Measurements from ENCODE around the gene MPP2.
"Not testable (repeated sequence)": the region's sequence is repeated elsewhere in the genome, so short reads cannot be mapped to it uniquely, and the experiment has no call there.

The MPP2 gene

DNA sequence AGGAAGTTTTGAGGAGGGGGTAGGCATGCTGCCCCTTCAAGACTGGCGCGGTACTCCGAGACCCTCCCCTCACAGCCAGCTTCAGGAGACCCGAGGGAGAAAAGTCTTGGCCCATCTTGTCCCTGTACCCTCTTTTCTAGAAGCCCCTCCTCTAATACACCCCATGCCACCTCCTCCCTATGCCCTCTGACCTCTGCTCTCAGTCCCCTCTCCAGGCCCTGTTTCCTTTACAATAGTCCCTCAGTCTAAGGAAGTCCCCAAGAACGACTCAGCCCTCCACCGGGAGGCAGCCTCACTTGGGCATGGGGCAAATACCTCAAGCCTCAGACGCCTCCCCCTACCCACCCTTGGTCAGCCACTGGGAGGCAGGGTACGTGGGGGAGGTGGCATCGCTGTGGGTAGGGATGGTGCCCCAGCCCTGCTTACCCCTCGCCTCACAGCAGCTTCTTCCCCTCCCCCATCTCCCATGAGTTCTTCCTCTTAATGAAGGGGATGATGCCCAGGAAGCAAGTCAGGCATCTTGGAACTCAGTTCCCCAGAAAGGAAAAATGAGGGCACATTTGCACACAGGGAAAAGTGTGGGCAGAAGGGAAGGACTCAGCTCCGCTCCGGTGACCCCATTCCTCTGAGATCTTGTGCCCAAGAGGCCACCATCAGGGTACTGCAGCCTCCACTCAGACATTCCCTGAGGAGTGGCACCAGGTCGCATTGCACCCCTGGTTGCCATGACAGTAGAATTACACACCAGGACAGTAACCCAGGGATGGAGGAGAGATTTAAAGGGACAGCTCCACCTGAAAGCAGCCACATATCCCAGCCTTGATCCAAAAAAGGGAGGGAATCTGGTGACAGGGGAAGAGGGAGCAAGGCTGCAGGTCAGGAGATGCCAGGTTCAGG is 6.2 kb downstream of the MPP2 start:
- Histone ChIP-seq H3K4me1 (ENCODE audit: control insufficient read depth, insufficient read depth, low read length, poor library complexity, severe bottlenecking) (peaks cover 14% of the 10 kb centered on the region), H3K9me3 (ENCODE audit: control insufficient read depth, low read length) (no peaks in the 10 kb centered on the region), H3K36me3 (ENCODE audit: control insufficient read depth, insufficient read depth, low read length) (no peaks in the 10 kb centered on the region), H3K27ac (ENCODE audit: low read depth, low read length, severe bottlenecking) (no peak overlapping the region), H3K4me3 (ENCODE audit: extremely low read depth, insufficient read depth, low read length, poor library complexity, severe bottlenecking) (peak overlapping the region; percentile 48)
- WGBS, 2 experiments (ENCODE audit: insufficient coverage in 2 of 2), result 8 to 22% methylated on average over 6 to 7 of the region's 13 CpGs

GRCh38 chr17:43900183-43900857 is 7.0 kb downstream of the MPP2 start:
- Histone ChIP-seq H3K27ac (ENCODE audit: low read depth, low read length, severe bottlenecking) (no peak overlapping the region), H3K4me3 (ENCODE audit: extremely low read depth, insufficient read depth, low read length, poor library complexity, severe bottlenecking) (peak overlapping the region; percentile 48), H3K36me3 (ENCODE audit: control insufficient read depth, insufficient read depth, low read length) (no peaks in the 10 kb centered on the region), H3K9me3 (ENCODE audit: control insufficient read depth, low read length) (no peaks in the 10 kb centered on the region), H3K4me1 (ENCODE audit: control insufficient read depth, insufficient read depth, low read length, poor library complexity, severe bottlenecking) (peaks cover 9% of the 10 kb centered on the region)
- WGBS, 2 experiments (ENCODE audit: insufficient coverage in 2 of 2), result 0 to 7% methylated on average over 18 to 28 of the region's 31 CpGs

DNA sequence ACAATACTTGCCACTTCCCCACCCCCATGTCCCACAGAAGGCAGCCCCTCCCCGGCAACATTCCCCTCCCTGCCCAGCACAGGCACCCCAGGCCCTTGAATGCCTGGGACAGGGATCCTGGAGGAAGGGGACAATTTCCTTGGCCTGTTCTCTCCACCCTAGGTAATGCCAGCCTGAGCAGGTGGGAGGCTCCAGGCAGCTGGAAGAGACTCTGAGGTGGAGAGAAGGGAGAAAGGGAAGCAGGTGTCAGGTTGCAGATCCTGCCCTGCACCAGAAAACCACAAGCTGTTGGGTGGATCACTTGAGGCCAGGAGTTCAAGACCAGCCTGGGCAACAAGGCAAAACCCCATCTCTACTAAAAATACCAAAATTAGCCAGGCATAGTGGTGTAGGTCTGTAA is 8.9 kb downstream of the MPP2 start:
- no peaks in the 10 kb centered on the region for H3K9me3 ChIP-seq (ENCODE audit: control insufficient read depth, low read length)
- WGBS, 2 experiments (ENCODE audit: insufficient coverage in 2 of 2), result no CpG with 5 or more reads among the region's 1 CpG
- H3K4me3 ChIP-seq (ENCODE audit: extremely low read depth, insufficient read depth, low read length, poor library complexity, severe bottlenecking), result no peak overlapping the region
- peaks cover 9% of the 10 kb centered on the region for H3K4me1 ChIP-seq (ENCODE audit: control insufficient read depth, insufficient read depth, low read length, poor library complexity, severe bottlenecking)
- H3K27ac ChIP-seq (ENCODE audit: low read depth, low read length, severe bottlenecking), result no peak overlapping the region
- no peaks in the 10 kb centered on the region for H3K36me3 ChIP-seq (ENCODE audit: control insufficient read depth, insufficient read depth, low read length)

DNA sequence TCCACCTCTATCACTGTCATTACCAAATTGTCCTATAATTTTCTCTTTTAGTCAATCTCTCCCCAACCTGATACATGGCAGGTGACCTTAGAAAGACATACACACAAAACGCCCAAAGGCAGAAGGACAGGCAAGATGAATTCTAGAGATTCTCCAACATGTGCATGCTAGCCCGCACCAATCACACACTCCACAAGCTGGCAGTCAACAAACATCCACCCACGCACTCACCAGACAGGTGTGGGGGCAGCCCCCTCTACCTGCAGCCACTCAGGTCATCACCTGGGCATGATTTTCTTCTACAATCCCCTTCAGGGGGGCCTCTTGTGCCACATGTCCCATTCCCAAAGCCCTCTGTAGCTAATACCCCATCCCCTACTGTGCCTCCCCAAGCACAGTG is 9.5 kb downstream of the MPP2 start:
- Histone ChIP-seq H3K4me3 (ENCODE audit: extremely low read depth, insufficient read depth, low read length, poor library complexity, severe bottlenecking) (no peak overlapping the region), H3K36me3 (ENCODE audit: control insufficient read depth, insufficient read depth, low read length) (no peaks in the 10 kb centered on the region), H3K4me1 (ENCODE audit: control insufficient read depth, insufficient read depth, low read length, poor library complexity, severe bottlenecking) (peaks cover 9% of the 10 kb centered on the region), H3K9me3 (ENCODE audit: control insufficient read depth, low read length) (no peaks in the 10 kb centered on the region), H3K27ac (ENCODE audit: low read depth, low read length, severe bottlenecking) (no peak overlapping the region)
- 83 to 100% methylated on average over 2 to 3 of the region's 3 CpGs for WGBS, 2 experiments (ENCODE audit: insufficient coverage in 2 of 2)

GRCh38 chr17:43894494-43894893 is 12.8 kb downstream of the MPP2 start:
- WGBS, 2 experiments (ENCODE audit: insufficient coverage in 2 of 2), result 100% methylated on average over 2 of the region's 4 CpGs; no CpG with 5 or more reads in 1 of the 2 experiments

GRCh38 chr17:43892647-43892952 is 14.7 kb downstream of the MPP2 start:
- no peaks in the 10 kb centered on the region for H3K9me3 ChIP-seq (ENCODE audit: control insufficient read depth, low read length)
- no peaks in the 10 kb centered on the region for H3K4me1 ChIP-seq (ENCODE audit: control insufficient read depth, insufficient read depth, low read length, poor library complexity, severe bottlenecking)
- no peak overlapping the region for H3K4me3 ChIP-seq (ENCODE audit: extremely low read depth, insufficient read depth, low read length, poor library complexity, severe bottlenecking)
- WGBS, 2 experiments (ENCODE audit: insufficient coverage in 2 of 2), result 17 to 29% methylated on average over 3 to 4 of the region's 4 CpGs
- H3K27ac ChIP-seq (ENCODE audit: low read depth, low read length, severe bottlenecking), result no peak overlapping the region
- no peaks in the 10 kb centered on the region for H3K36me3 ChIP-seq (ENCODE audit: control insufficient read depth, insufficient read depth, low read length)

More at GRCh38 chr17:43894494-43894893, 12.8 kb downstream of the MPP2 start:
- not testable (repeated sequence) for H3K4me1 ChIP-seq (ENCODE audit: control insufficient read depth, insufficient read depth, low read length, poor library complexity, severe bottlenecking); H3K4me3 ChIP-seq (ENCODE audit: extremely low read depth, insufficient read depth, low read length, poor library complexity, severe bottlenecking); H3K27ac ChIP-seq (ENCODE audit: low read depth, low read length, severe bottlenecking); H3K9me3 ChIP-seq (ENCODE audit: control insufficient read depth, low read length); H3K36me3 ChIP-seq (ENCODE audit: control insufficient read depth, insufficient read depth, low read length)

- no peaks in the 10 kb centered on the region for H3K9me3 ChIP-seq (ENCODE audit: control insufficient read depth, low read length)
- no peak overlapping the region for H3K27ac ChIP-seq (ENCODE audit: low read depth, low read length, severe bottlenecking)
- 69 to 79% methylated on average over 3 to 4 of the region's 5 CpGs for WGBS, 2 experiments (ENCODE audit: insufficient coverage in 2 of 2)
- no peak overlapping the region for H3K4me3 ChIP-seq (ENCODE audit: extremely low read depth, insufficient read depth, low read length, poor library complexity, severe bottlenecking)
- no peaks in the 10 kb centered on the region for H3K4me1 ChIP-seq (ENCODE audit: control insufficient read depth, insufficient read depth, low read length, poor library complexity, severe bottlenecking)
- no peaks in the 10 kb centered on the region for H3K36me3 ChIP-seq (ENCODE audit: control insufficient read depth, insufficient read depth, low read length)
Measured at GRCh38 chr17:43891851-43892646, 15.3 kb downstream of the MPP2 start.

DNA sequence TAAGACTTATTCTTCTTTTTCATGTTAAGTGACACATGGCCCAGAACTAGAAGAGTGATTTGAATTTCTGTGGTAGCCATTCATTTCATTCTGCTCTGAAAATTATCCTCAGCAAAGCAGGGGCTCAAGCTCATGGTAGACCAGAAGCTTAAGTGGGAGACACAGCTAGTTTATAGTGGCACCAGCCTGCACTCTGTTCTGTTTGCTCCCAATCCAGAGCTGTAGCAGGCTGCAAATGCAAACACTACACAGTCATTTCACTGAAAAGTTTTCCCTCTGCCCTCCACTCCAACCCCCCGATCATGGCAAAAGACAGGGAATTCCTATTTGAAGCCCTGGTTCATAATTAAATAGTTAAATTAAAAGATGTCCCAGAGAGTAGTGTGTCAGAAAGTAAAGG is 17.1 kb downstream of the MPP2 start:
- WGBS, 2 experiments (ENCODE audit: insufficient coverage in 2 of 2), result no CpG with 5 or more reads among the region's 1 CpG
- Histone ChIP-seq H3K9me3 (ENCODE audit: control insufficient read depth, low read length) (no peaks in the 10 kb centered on the region), H3K4me1 (ENCODE audit: control insufficient read depth, insufficient read depth, low read length, poor library complexity, severe bottlenecking) (no peaks in the 10 kb centered on the region), H3K36me3 (ENCODE audit: control insufficient read depth, insufficient read depth, low read length) (no peaks in the 10 kb centered on the region), H3K4me3 (ENCODE audit: extremely low read depth, insufficient read depth, low read length, poor library complexity, severe bottlenecking) (no peak overlapping the region), H3K27ac (ENCODE audit: low read depth, low read length, severe bottlenecking) (no peak overlapping the region)

GRCh38 chr17:43888548-43888947 is 18.8 kb downstream of the MPP2 start:
- Histone ChIP-seq H3K36me3 (ENCODE audit: control insufficient read depth, insufficient read depth, low read length) (no peaks in the 10 kb centered on the region), H3K4me1 (ENCODE audit: control insufficient read depth, insufficient read depth, low read length, poor library complexity, severe bottlenecking) (no peaks in the 10 kb centered on the region), H3K4me3 (ENCODE audit: extremely low read depth, insufficient read depth, low read length, poor library complexity, severe bottlenecking) (no peak overlapping the region), H3K27ac (ENCODE audit: low read depth, low read length, severe bottlenecking) (no peak overlapping the region), H3K9me3 (ENCODE audit: control insufficient read depth, low read length) (no peaks in the 10 kb centered on the region)
- 67 to 93% methylated on average over 1 to 4 of the region's 4 CpGs for WGBS, 2 experiments (ENCODE audit: insufficient coverage in 2 of 2)

DNA sequence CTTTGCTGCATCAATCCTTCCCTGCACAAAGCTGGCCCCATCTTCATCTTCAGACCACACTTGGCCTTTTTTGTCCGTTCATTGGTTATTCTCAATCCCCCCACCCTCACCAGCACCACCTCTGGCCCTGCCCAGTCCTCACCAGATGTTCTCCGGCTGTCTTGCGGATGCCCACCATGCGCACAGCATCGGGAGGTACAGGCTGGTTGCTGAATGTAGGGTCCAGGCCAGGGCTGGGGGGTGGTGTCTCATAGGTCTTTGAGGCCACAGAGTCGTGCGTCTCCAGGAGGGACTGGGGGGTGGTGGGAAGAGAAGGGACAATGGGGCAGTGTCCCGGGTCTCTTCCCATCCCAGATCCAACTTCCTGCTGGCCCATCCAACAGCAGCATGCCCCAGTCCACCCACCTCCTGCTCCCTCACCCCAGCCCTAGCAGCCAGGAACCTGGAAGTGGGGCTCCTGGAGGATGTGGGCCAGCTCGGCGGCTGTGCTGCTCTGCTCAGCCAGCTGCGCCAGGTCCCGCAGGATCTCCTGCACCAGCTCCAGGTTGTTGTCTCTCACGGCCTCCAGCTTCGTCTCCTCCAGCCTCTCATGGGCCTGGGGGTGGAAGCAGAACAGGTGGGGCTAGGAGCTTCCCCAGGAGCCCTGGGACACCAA is 24.4 kb downstream of the MPP2 start:
- WGBS, 2 experiments (ENCODE audit: insufficient coverage in 2 of 2), result 92 to 100% methylated on average over 3 to 8 of the region's 14 CpGs

More for the DNA sequence above, 24.4 kb downstream of the MPP2 start:
- Histone ChIP-seq H3K4me1 (ENCODE audit: control insufficient read depth, insufficient read depth, low read length, poor library complexity, severe bottlenecking) (no peaks in the 10 kb centered on the region), H3K36me3 (ENCODE audit: control insufficient read depth, insufficient read depth, low read length) (no peaks in the 10 kb centered on the region), H3K27ac (ENCODE audit: low read depth, low read length, severe bottlenecking) (no peak overlapping the region), H3K4me3 (ENCODE audit: extremely low read depth, insufficient read depth, low read length, poor library complexity, severe bottlenecking) (no peak overlapping the region), H3K9me3 (ENCODE audit: control insufficient read depth, low read length) (no peaks in the 10 kb centered on the region)

Measured in mesodermal cell (in vitro differentiated cells).